Endothelial cell of umbilical vein (primary cell): ENCODE data around the gene MXI1. TPM values are rescaled to one million over a fixed set of nuclear protein-coding genes. Genes with fewer than 3 reads are reported as not detected.

Experiments used
- BruUV-seq: library from RNA; stranded (reverse); fragments of 400-500 nt; replicated peaks from 2 replicates; lab custom pipeline; 2021; lab: Mats Ljungman, UMichigan
- CTCF ChIA-PET: fragments of 300-600, 350-600 bp; sonication (Branson Sonifier 250); formaldehyde crosslinking; loops from one replicate; lab custom pipeline; 2021; ENCODE audit warnings: antibody characterized with exemption, inconsistent platforms; lab: Charles Lee
- POLR2A ChIA-PET: fragments of 300-600, 350-600 bp; sonication (Branson Sonifier 250); formaldehyde crosslinking; loops from one replicate; lab custom pipeline; 2021; ENCODE audit warnings: antibody characterized with exemption, inconsistent platforms; lab: Charles Lee
- DNase-seq: peaks from one replicate; pipeline ENCODE4 v3.0.0-alpha.2; 2011; ENCODE audit warnings: low read depth, low spot score
- FAIRE-seq: peaks from 2 replicates; lab custom pipeline; 2011; peaks lifted over from hg19 to GRCh38; lab: Jason Lieb, UNC
- H2AFZ ChIP-seq: 2 replicates; pipeline ENCODE4 v1.6.0; 2012; ENCODE audit warnings: low read depth, low read length, control low read depth, inconsistent platforms
- H3K27ac ChIP-seq: 2 replicates; pipeline ENCODE4 v1.5.1; 2011; ENCODE audit warnings: low read depth, mild to moderate bottlenecking, control low read depth, low read length, moderate library complexity; ENCODE audit not compliant: insufficient read depth
- H3K27me3 ChIP-seq, 2 experiments: 2 replicates each; pipeline versions ENCODE4 v1.6.0 to v1.6.1; 2011; ENCODE audit warnings: low read length in 2 of 2, mixed read lengths in 1 of 2; ENCODE audit not compliant: control insufficient read depth in 2 of 2, insufficient read depth in 2 of 2
- H3K36me3 ChIP-seq, 2 experiments: 2 replicates in 1 of 2; 3 replicates in 1 of 2; pipeline ENCODE4 v1.5.1; 2011; ENCODE audit warnings: low read length in 2 of 2, mild to moderate bottlenecking in 1 of 2, moderate library complexity in 1 of 2; ENCODE audit not compliant: control insufficient read depth in 2 of 2, insufficient read depth in 2 of 2; ENCODE audit errors: extremely low read depth in 1 of 2
- H3K4me1 ChIP-seq: 3 replicates; pipeline ENCODE4 v1.5.1; 2011; ENCODE audit warnings: mild to moderate bottlenecking, low read length; ENCODE audit not compliant: control insufficient read depth, insufficient read depth; ENCODE audit errors: extremely low read depth
- H3K4me2 ChIP-seq: 2 replicates; pipeline ENCODE4 v1.6.1; 2011; ENCODE audit warnings: low read length, control low read depth, mixed read lengths; ENCODE audit not compliant: insufficient read depth
- H3K4me3 ChIP-seq, 3 experiments: fragments of 200-600 bp in 1 of 3; sonication (generic), shearing (Covaris generic) in 1 of 3; replicated peaks in 1 of 3; 2 replicates each; pipeline ENCODE4 v1.5.1; 2011 to 2016; ENCODE audit warnings: control low read depth in 3 of 3, low read length in 3 of 3, mild to moderate bottlenecking in 2 of 3, inconsistent platforms in 1 of 3, low read depth in 1 of 3, moderate library complexity in 1 of 3; ENCODE audit not compliant: insufficient read depth in 1 of 3
- H3K79me2 ChIP-seq: 2 replicates; pipeline ENCODE4 v1.6.0; 2012; ENCODE audit warnings: low read length, inconsistent platforms; ENCODE audit not compliant: control insufficient read depth, insufficient read depth
- H3K9ac ChIP-seq: replicated peaks from 2 replicates; pipeline ENCODE3; 2011; ENCODE audit warnings: low read length, control low read depth; ENCODE audit not compliant: insufficient read depth; ENCODE audit errors: extremely low read depth
- H3K9me1 ChIP-seq: replicated peaks from 3 replicates; pipeline ENCODE4 v1.6.0; 2011; ENCODE audit warnings: mild to moderate bottlenecking, low read length; ENCODE audit not compliant: control insufficient read depth, insufficient read depth; ENCODE audit errors: extremely low read depth
- H3K9me3 ChIP-seq: replicated peaks from 2 replicates; pipeline ENCODE4 v1.5.1; 2012; ENCODE audit warnings: low read length, inconsistent platforms; ENCODE audit not compliant: control insufficient read depth, insufficient read depth
- H4K20me1 ChIP-seq: replicated peaks from 2 replicates; pipeline ENCODE3; 2011; ENCODE audit warnings: mild to moderate bottlenecking, low read length; ENCODE audit not compliant: control insufficient read depth, insufficient read depth; ENCODE audit errors: extremely low read depth
- EZH2 ChIP-seq: IDR thresholded peaks from 2 replicates; pipeline ENCODE4 v1.6.1; 2012; ENCODE audit warnings: borderline replicate concordance, low read depth, mild to moderate bottlenecking, moderate library complexity, low read length, inconsistent platforms; ENCODE audit not compliant: severe bottlenecking
- FOS ChIP-seq: IDR thresholded peaks from 2 replicates; pipeline ENCODE4 v1.6.1; 2011; ENCODE audit warnings: mild to moderate bottlenecking, low read length, moderate library complexity, borderline replicate concordance; ENCODE audit not compliant: insufficient read depth
- GATA2 ChIP-seq: IDR thresholded peaks from 2 replicates; pipeline ENCODE4 v1.7.0; 2011; ENCODE audit warnings: low read depth, mild to moderate bottlenecking, moderate library complexity, mixed read lengths, low read length; ENCODE audit not compliant: insufficient read length, insufficient read depth
- JUN ChIP-seq: IDR thresholded peaks from 2 replicates; pipeline ENCODE4 v1.6.1; 2011; ENCODE audit warnings: borderline replicate concordance, low read depth; ENCODE audit not compliant: insufficient read length, insufficient read depth
- MYC ChIP-seq: IDR thresholded peaks from one replicate; pipeline ENCODE4 v1.6.1; 2011; ENCODE audit warnings: mild to moderate bottlenecking, low read depth, low read length
- POLR2A ChIP-seq: IDR thresholded peaks from 2 replicates; pipeline ENCODE4 v1.6.1; 2012; ENCODE audit warnings: low read depth, mild to moderate bottlenecking, control low read depth, low read length
- POLR2AphosphoS5 ChIP-seq: IDR thresholded peaks from 2 replicates; pipeline ENCODE4 v1.6.1; 2012; ENCODE audit warnings: low read depth, mild to moderate bottlenecking, control low read depth, low read length, moderate library complexity; ENCODE audit not compliant: insufficient read depth
- dilution Hi-C: fragments of 300-500 bp; cut with MboI; formaldehyde crosslinking; loops from one replicate; pipeline ENCODE4 v1.15.0; 2019; ENCODE audit warnings: low sequenced_read_pairs; ENCODE audit not compliant: extremely low pct_ligation_motif_present
- intact Hi-C: fragments of 100-400 bp; cut with micrococcal nuclease; formaldehyde crosslinking; loops from one replicate; pipeline ENCODE4 v1.10.0; 2022
- polyA plus RNA-seq, 4 experiments: library from polyadenylated mRNA; depleted of rRNA in 3 of 4; stranded (reverse) in 3 of 4; unstranded in 1 of 4; fragments of >200 nt; gene quantifications; 2 replicates each; pipeline versions ENCODE4 v1.2.1 to v1.2.3, GENCODE V29; 2011 to 2012; ENCODE audit warnings: missing spikeins in 1 of 4
- total RNA-seq: library from RNA; stranded (reverse); gene quantifications from 2 replicates; pipeline ENCODE4 v1.2.3, GENCODE V29; 2021
- TF ChIP-seq, protein P1 (sequence below): IDR thresholded peaks from 2 replicates; pipeline ENCODE4 v1.6.1; 2011; ENCODE audit not compliant: insufficient read depth, insufficient read length
- TF ChIP-seq, protein P2 (sequence below), 2 donors: IDR thresholded peaks; 1 replicate in 1 of 2; 2 replicates in 1 of 2; pipeline ENCODE4 v1.5.1; 2011; ENCODE audit warnings: low read length in 2 of 2, mild to moderate bottlenecking in 2 of 2, moderate library complexity in 2 of 2, control low read depth in 1 of 2, inconsistent platforms in 1 of 2, low read depth in 1 of 2; ENCODE audit not compliant: insufficient read depth in 1 of 2; ENCODE audit errors: extremely low read depth in 1 of 2

Gene MXI1
- total and polyA plus RNA-seq, 2 donors (not counting 3 experiments of a cell fraction or from before 2014, with no cell fraction given) = 2.7 to 8.5 TPM

- Histone ChIP-seq H3K27ac (no peak overlapping the region), H3K4me2 (no peak overlapping the region), H3K9me1 (no peaks in the 10 kb centered on the region), H3K4me1 (no peaks in the 10 kb centered on the region), H3K27me3 (peaks cover 2 to 24% of the 10 kb centered on the region in 2 experiments), H3K79me2 (no peaks in the 10 kb centered on the region), H2AFZ (no peak overlapping the region), H3K36me3 (no peaks in the 10 kb centered on the region), H3K4me3 (no peak overlapping the region), H3K9ac (no peak overlapping the region), H4K20me1 (no peaks in the 10 kb centered on the region), H3K9me3 (no peaks in the 10 kb centered on the region)
- no peak for TF ChIP-seq FOS
- no peak for TF ChIP-seq EZH2
- no peak for TF ChIP-seq MYC
- TF ChIP-seq, protein P1, sequence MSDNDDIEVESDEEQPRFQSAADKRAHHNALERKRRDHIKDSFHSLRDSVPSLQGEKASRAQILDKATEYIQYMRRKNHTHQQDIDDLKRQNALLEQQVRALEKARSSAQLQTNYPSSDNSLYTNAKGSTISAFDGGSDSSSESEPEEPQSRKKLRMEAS = no peak
- no peak for TF ChIP-seq POLR2AphosphoS5
- TF ChIP-seq, protein P2, sequence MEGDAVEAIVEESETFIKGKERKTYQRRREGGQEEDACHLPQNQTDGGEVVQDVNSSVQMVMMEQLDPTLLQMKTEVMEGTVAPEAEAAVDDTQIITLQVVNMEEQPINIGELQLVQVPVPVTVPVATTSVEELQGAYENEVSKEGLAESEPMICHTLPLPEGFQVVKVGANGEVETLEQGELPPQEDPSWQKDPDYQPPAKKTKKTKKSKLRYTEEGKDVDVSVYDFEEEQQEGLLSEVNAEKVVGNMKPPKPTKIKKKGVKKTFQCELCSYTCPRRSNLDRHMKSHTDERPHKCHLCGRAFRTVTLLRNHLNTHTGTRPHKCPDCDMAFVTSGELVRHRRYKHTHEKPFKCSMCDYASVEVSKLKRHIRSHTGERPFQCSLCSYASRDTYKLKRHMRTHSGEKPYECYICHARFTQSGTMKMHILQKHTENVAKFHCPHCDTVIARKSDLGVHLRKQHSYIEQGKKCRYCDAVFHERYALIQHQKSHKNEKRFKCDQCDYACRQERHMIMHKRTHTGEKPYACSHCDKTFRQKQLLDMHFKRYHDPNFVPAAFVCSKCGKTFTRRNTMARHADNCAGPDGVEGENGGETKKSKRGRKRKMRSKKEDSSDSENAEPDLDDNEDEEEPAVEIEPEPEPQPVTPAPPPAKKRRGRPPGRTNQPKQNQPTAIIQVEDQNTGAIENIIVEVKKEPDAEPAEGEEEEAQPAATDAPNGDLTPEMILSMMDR (IDR thresholded peaks at IDR 0.05; ENCODE audit: extremely low read depth in 1 of 2, insufficient read depth in 1 of 2, low read depth in 1 of 2, low read length in 2 of 2) = no peak
- no peak for TF ChIP-seq POLR2A
- no peak for TF ChIP-seq JUN
- TF ChIP-seq GATA2 = no peak
- FAIRE-seq (no peak), DNase-seq (no peak)
- ChIA-PET POLR2A (no interaction called here), CTCF (no interaction called here)
- no TSS peak for BruUV-seq
- intact Hi-C loops = no loop called here
- dilution Hi-C loops = no loop called here
These were observed 14.9 kb upstream of the MXI1 start for GRCh38 chr10:110192552-110192951.
